Endothelial cell of hepatic sinusoid (primary cell): Measurements from ENCODE around the gene SLC25A15.
"Not testable (repeated sequence)": the region's sequence is repeated elsewhere in the genome, so short reads cannot be mapped to it uniquely, and the experiment has no call there.

ENCODE experiments used
- in situ Hi-C: cut with HindIII; loops from 2 replicates; pipeline ENCODE4 v1.10.0; 2017; ENCODE audit warnings: low sequenced_read_pairs

Gene SLC25A15

DNA sequence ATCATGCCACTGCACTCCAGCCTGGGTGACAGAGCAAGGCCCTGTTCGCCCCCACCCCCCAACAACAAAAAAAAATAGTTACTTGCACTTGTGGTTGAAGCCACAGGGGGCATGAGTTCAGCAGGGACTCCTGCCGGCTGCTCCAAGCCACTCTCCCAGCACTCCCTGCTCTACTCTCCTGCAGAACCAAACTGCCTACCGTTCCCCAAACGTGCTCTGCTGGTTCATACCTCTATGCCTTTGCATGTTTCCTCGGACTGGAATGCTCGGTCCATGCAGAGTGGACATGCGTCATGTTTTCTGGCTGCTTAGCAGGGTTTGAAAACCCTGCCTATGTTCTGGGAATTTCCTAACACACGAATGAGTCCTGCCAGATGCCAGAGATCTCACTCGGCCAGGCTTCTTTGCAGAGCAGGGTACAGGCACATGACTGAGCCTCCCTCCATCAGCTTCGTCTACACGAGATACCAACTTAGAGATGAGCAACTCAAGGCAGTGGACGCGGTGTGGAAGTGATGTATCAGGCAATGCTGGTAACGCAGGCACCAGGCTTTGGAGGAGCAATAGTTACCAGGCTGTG lies 8.5 kb upstream of the SLC25A15 start:
- in situ Hi-C loops = no loop called here

DNA sequence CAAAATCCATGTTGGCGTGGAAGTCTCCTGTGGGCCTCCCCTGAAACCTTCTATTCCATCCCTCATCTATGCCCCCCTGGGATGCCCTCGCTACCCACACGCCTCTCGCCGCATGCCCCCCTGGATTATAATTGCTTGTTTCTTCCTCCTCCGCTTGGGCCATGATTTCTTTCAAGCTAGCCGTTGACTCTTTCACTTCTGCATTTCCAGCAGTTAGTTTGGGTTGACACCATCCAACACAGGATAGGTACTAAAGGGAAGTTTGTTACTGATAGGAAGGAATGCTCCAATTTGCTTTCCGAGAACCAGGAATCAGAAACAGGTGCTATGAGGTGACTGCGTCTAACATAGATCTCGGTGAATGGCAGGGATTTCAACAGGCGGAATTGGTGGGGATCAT lies 7.7 kb upstream of the SLC25A15 start:
- in situ Hi-C loops = no loop called here

DNA sequence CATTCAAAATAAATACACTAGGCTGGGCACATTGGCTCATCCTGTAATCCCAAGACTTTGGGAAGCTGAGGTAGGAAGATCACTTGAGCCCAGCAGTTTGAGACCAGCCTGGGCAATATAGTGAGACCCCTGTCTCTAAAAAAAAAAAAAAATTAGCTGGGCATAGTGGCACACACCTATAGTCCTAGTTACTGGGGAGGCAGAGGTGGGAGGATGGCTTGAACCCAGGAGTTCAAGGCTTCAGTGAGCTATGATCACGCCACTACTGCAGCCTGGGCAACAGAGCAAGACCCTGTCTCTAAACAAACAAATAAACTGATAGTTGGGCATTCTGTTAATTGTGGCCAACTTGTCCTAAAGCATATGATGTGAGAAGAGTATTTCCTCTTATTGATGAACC lies 6.4 kb upstream of the SLC25A15 start:
- in situ Hi-C loops = not testable (repeated sequence)

DNA sequence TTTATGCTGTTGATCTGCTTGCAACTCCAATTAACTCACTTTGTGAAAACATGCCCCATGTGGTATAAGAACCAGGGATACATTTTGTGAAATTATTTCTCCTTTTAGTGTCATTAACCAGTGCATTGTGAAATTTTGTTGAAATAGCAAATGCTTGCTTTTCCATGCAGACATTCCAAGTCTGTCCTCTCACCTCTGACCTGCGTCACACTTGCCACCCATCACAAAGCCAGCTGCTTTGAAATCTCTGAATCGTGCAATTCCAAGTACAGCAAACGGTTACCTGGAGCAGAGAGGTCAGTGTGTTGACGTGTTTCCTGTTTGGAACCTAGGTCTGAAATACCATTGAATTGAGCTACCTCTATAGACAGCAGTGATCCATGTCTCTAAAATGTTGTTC lies 4.9 kb upstream of the SLC25A15 start:
- in situ Hi-C loops = no loop called here

DNA sequence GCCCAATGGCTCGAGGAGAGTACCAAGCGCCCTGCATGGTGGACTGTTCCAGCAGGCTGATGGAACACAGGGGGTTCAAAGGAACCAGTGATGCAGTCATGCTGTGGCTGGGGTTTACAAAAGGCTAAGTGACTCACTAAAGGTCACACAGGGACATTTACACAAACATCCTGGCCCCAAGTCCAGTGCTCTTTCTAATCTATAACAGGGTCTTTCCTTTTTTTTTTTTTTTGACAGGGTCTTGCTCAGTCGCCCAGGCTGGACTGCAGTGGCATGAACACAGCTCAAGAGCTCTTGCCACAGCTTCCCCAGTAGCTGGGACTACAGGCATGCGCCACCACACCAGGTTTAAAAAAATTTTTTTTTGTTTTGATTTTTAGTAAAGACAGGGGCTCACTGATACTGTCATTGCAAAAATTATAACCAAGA lies 2.8 kb upstream of the SLC25A15 start:
- in situ Hi-C loops = no loop called here

DNA sequence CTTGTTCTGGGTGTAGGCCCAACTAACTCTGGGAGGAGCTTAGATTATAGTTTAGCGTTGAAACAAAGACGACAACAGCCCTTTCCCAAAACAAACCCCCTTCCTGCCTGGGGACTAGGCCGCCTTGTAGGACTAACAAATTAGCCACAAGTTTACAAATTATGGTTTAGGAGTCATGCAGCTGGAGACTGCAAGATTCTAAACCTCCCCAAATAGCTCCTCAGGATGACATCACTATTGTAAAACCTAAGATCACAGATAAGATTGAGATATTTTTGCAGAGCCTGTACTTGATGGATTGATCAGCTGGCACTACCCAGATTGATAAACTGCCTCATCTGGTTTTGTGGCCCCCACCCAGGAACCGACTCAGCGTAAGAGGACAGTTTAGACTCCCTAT lies 2.3 kb upstream of the SLC25A15 start:
- in situ Hi-C loops = no loop called here

DNA sequence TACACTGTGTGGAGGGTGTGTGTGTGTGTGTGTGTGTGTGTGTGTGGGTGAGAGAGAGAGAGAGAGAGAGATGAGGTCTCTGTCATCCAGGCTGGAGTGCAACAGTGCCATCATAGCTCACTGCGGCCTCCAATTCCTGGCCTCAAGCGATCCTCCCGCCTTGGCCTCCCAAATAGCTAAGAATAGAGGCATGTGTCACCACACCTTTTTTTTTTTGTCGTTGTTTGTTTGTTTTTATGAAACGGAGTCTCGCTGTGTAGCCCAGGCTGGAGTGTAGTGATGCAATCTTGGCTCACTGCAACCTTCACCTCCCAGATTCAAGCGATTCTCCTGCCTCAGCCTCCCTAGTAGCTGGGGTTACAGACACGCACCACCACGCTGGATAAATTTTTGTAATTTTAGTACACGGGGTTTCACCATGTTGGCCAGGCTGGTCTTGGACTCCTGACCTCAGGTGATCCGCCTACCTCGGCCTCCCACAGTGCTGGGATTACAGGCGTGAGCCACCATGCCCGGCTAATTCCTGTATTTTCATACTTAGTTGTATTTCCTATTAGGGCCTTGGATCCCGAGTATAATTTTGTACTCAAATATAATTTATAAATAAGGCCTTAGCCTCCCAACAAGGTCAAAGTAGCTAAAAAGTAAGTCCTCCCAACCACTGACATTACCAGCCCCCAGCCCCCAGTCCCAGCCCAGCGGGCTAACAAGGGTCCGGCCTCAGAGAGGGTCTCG lies 704 bp upstream of the SLC25A15 start:
- in situ Hi-C loops = not testable (repeated sequence)

DNA sequence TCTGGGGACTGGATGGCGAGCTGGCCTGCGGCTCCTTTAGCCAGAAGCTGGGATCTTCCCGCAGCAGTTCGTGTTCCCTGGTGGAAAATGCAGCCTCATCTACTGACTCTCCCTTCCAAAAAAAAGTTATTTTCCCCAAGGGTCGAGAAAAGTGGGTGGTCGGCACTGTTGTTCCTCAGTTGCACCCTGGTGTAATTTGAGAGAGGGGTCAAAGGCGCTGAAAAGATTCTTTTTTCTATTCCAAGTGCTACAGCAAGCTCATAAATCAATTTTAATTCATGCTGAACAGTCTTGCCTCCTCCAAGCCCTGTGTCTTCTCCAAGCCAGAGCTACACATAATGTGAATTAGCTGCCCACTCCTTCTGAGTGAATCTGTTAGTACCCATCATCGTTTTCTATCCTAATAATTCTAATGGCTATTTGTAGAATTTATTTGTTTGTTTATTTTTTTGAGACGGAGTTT lies 774 bp downstream of the SLC25A15 start:
- in situ Hi-C loops = no loop called here

DNA sequence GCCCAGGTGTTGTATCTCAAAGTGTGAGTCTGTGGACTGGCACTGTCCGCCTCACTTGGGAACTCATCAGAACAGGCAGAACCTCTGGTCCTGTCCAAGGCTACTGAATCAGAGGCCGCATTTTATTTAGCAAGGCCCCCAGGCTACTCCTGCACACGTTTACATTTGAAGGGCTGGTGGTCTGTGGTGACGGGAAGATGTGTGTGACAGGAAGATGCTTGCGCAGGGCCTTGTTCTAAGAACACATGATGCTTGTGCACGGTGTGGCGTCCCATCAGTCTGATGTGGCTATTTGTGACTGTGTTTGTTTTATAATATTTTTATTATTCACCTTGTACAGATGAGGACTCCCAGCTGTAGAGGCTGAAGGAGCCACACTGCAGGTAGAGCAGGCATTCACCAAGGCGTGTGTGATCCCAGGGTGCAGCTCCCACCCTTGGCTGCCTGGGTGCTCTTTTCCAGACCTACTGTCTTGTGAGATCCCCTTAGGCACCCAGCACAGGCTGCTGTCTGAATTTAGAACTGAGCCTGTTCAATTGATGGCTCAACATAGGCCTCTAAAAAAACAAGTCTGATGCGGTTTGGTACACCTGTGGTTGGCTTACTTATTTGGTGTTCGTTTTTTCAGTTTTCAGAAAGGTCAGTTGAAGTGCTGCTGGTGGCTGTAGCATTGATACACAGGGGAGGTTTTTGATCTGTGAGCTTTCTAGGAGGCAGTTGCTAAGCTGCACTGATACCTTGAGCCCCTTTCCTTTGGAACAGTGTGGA lies 3.1 kb downstream of the SLC25A15 start:
- in situ Hi-C loops = no loop called here

DNA sequence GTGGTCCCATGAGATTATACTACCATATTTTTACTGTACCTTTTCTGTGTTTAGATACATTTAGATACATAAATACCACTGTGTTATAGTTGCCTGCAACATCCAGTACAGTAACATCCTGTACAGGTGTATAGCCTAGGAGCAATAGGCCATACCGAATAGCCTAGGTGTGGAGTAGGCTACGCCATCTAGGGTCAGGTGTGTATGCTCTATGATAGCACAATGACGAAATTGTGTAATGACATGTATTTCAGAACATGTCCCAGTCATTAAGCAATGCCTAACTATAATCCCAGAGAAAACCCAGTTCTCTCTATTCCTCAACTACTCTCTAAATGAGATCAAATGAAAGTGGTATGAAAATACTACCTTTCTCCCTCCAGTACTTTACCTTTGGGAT lies 3.9 kb downstream of the SLC25A15 start:
- in situ Hi-C loops = no loop called here

DNA sequence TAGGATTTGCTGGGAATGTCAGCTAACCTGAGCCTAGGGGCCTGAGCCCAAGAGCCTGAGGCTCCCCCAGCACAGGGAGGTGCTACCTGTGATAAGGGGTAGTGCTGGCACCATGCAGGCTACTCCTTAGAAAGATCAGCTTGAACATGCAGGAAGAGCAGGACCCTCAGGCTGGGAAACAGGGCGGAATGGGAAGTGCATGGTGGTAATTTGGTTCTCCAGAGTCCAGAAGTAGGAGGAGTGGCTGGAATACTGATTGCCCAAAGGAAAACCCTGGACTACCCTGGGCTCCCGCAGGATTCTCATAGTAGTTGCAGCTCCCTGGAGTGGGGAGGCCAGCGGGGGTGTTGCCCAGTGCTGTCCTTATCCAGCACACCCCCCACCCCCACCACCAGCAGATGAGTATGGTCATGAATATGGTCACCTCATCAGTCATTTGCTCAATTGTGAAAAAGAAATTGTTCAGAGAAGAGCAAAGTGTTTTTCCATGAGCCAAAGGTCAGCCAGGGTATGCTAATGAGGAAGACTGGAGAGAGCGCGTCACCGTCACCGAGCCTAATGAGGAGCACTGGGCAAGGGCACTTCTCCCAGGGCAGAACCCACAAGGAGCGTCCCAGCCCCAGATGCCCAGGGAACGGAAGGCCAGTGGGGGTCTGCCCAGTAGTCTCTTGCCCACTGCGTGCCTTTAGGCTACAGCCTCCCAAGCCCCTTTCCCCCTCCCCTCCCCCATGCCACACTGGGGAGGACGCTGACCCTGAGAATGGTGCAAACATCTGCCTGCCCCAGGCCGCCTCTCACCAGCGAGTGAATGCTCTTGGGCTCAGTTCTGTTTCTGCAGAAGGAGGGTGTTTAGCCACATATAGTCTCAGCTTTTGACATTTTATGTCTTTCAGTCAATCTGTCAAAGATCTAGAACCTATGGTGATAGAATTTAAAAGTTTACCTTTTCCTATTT lies 5.3 kb downstream of the SLC25A15 start:
- in situ Hi-C loops = no loop called here

DNA sequence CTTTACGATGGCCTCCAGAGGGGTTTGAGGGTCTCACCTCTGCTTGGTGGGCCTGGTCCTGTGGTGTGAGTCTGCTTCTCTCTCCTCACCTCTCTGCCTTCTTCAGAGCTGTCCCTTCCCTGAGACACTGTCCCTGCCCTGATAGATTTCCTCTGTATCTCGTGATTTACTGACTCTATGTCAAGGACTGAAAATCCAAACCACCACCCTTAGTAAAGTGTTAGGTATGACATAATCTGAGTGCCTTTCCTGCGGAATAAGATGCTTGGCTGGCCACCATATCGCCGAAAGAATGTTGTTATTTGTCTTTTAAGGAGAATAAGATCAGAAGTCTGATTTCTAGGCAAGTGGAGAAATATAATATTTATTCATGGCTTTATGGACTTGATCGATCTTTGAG lies 7.2 kb downstream of the SLC25A15 start:
- in situ Hi-C loops = no loop called here

DNA sequence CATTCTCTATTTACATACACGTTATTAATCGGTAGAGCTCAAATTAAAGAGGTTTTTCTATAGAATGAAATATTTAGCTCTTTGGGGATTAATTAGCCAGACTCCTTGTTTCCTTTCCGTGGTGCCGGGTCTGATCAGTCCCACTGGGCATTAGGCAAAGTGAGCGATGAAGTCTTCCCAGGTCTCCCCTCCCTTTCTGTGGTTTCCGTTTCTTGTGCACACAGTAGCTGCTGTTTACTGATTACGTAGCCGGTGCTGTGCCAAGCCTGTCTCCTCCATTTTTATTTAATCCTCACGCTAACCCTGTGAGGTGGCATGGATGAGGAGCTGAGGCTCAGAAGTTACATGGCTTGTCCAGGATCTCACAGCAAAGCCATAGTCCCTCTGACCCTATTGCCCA lies 9.0 kb downstream of the SLC25A15 start:
- in situ Hi-C loops = no loop called here

DNA sequence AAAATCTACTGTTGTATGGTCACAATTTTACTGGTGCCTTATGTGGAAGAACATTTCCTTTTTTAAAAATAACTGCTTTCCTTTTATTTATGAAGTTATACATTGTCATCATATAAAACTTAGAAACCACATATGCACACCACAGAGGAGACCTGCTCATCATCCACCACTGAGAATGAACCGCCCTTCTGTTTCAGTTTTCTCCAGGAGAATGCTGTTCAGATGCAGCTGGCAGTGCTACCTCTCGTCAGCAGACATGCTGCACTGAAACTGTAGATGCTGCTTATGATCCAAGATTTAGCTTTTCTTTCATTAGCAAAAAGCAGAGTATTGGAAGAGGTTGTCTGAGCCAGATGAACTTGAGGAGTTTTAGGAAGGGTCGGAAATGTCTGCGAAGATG lies 10.1 kb downstream of the SLC25A15 start:
- in situ Hi-C loops = no loop called here

DNA sequence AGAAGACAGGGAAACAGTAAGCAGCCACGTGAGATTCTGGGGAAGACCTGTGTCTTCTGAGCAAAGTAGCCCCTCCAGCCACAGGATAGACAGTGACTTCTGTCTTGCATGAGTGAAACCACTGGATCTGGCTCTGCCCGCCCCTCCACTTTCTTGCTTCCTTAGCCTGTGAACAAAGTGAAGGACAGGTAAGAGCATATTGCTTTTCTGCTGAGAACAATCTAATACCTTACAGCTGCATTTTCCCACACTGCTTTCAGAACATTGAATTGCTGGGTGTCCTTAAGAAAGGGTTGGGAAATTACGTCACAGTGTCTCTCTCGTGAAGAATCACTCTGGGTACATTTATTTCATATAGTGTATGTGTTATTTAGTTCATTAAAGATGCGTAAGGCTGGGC lies 11.1 kb downstream of the SLC25A15 start:
- in situ Hi-C loops = no loop called here

DNA sequence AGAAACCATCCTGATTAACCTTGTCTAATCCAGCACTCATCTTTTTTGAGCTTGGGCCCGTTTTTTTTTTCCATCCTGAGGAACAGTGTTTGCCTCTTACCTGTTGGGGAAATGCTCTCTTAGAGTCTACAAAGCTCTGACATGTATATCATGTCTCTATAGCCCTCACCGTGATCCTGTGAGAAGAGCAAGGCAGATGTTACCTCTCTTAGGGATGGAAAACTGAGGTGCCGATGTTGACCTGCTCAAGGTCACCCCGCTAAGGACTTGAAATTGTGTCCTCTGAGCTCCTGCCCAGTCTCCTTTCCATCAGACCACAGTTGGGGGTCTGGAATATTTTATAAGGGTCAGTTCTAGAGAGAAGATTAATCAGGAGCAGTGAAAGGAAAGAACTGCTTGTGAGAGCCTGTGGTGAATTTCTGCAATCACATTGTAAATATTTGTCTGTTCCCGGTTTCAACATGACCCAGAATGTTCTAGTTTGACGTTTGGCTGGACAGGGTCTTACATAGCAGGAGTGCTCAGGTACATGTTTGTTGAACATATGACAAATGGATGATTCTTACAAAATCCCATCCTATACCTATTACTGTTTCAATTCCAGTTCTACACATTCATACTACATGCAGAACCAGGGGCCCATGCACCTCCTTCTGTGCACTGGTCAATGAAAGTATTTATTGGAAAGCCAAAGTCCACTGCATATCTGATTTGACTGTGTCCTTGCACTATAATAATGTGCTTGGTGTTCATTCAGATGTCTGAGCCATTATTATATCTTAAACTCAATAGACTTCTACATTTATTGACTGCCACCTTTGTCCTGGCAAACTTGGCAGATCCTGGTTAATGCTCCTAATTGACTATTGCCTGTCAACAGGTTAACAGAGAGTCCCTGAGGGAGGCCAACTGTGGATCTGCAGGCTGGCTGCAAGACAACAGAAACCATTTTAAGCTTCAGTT lies 12.1 kb downstream of the SLC25A15 start:
- in situ Hi-C loops = no loop called here

DNA sequence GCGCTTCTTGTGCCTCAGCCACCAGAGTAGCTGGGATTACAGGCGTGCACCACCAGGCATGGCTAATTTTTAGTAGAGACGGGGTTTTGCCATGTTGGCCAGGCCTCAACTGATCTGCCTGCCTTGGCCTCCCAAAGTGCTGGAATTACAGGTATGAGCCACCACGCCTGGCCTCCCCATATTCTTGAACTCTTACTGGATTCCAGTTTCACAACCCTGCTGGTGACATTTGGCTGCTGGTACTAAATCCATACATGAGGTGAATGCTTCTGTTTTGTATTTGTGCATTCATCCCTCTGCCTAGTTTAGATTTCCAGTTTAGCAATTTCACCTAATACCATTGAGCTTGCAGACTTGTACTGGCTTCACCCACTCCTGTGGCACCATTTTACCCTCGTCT lies 13.9 kb downstream of the SLC25A15 start:
- in situ Hi-C loops = no loop called here

DNA sequence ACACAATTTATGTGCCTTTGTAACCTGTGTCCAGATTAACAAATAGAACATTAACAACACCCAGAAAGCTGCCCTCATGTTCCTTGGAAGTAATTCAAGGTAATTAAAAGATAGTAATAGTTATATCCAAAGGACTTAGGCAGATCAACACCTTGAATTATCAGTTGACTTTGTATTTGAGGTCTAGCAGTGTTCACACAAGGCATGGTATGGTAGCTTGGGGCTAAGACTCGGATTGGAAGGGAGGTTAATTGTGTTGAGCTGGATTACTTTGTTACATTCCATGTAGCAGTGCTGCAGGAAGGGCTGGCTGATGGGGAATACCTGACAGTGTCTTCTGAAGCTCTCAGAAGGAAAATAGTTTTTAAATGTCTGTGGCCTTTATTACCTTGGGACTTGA lies 16.8 kb downstream of the SLC25A15 start:
- in situ Hi-C loops = no loop called here

DNA sequence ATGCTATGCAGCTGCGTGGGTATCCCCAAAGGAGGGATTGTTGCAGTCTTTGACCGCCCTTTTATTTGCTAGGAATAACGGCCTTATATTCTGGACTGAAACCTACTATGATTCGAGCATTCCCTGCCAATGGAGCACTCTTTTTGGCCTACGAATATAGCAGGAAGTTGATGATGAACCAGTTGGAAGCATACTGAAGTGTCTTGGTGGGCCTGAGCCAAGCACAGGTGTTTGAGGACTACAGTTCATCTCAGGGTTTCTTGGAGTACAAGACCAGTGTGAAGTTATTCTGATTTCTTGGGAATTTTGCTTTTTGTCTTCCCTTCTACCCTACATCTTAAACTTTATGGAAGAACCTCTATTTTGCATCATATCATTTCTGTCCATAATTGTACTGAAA lies 20.1 kb downstream of the SLC25A15 start:
- in situ Hi-C loops = no loop called here

DNA sequence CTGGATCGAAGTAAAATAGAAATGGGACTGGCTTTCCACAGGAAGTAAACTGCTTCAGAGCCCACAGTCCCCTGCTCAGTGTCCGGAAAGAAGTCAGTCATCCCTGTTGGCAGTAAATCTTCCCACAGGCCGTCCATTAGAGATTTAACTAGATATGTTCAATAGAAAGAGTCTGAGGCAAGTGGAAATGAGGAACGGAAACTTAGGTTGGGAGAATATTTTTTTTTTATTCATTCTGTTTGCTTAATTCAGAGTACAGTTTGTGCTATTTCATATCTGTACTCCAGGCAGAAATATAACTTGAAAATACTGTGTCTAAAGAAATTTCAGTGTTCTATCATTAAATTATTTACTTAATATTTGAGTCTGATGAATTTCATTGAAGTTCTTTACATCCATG lies 22.7 kb downstream of the SLC25A15 start:
- in situ Hi-C loops = no loop called here
